COR-L47 (cell line): Measurements from ENCODE around the gene CDH11.

Experiments used
- DNase-seq: peaks from one replicate; lab custom pipeline; 2025; lab: John Stamatoyannopoulos, UW

The CDH11 gene, protein sequence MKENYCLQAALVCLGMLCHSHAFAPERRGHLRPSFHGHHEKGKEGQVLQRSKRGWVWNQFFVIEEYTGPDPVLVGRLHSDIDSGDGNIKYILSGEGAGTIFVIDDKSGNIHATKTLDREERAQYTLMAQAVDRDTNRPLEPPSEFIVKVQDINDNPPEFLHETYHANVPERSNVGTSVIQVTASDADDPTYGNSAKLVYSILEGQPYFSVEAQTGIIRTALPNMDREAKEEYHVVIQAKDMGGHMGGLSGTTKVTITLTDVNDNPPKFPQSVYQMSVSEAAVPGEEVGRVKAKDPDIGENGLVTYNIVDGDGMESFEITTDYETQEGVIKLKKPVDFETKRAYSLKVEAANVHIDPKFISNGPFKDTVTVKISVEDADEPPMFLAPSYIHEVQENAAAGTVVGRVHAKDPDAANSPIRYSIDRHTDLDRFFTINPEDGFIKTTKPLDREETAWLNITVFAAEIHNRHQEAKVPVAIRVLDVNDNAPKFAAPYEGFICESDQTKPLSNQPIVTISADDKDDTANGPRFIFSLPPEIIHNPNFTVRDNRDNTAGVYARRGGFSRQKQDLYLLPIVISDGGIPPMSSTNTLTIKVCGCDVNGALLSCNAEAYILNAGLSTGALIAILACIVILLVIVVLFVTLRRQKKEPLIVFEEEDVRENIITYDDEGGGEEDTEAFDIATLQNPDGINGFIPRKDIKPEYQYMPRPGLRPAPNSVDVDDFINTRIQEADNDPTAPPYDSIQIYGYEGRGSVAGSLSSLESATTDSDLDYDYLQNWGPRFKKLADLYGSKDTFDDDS

DNA sequence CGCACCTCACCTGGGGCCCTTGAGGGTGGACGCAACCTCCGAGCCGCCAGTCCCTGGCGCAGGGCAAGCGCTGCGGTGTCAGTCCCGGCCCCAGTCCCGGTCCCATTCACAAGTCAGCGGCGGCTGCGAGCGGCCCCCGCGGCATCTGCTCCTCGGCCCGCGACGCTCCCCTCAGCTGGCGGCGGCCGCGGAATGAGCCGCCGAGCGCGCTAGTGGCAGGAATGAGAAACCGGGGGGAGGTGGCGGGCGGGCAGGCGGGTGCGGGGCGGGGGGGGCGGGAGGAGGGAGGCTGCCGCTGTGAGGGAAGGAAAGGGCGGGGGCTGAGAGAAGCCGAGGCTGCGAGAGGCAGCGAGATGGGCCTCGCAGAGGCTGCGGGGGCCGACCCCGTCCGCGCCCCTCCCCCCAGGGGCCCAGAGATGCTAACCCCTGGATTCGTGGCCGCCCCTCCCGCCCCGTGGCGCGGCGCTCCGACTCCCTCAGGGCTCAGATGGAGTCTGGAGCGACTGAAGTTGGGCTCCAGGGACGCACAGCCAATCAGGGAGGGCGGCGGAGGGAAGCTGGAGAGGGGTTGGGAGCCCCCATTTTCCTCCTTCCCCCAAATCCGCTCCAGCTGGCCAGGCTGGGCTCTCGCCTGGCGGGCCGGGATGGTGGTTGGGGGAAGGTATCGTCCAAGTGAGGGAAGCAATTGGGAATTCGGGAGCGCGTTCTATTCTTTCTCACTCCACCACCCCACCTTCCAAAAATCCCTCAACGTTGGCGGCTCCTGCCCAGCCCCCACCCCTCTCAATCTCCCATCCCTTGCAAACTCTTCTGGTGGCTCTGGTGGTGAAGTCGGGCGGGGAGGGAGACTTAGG, at the start of gene CDH11:
Gene CDH11, minus strand, starts transcription at position 194 of the 854 bp plus-strand sequence. CDS start 117,194 bp downstream, outside the sequence.
- DNase-seq, result no peak

DNA sequence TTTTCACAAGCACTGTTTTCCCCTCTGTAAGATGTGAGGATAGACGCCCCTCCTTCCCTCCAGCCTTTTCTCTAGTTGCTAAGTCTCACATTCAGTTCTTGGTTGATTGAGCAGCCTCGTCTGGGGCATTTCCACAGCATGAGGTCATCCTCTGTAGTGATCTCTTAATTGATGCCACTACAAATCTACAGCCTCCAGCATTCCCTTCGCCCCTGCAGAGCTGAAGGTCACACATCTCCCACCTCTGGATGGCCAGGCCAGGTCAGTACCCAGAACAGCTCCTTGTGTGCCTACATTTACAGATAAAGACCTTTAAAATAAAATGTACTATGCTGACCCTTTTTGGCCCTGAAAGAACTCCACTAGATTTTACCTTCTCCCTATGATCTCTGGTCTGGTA, 32.5 kb upstream of the CDH11 start:
- DNase-seq, result no peak

DNA sequence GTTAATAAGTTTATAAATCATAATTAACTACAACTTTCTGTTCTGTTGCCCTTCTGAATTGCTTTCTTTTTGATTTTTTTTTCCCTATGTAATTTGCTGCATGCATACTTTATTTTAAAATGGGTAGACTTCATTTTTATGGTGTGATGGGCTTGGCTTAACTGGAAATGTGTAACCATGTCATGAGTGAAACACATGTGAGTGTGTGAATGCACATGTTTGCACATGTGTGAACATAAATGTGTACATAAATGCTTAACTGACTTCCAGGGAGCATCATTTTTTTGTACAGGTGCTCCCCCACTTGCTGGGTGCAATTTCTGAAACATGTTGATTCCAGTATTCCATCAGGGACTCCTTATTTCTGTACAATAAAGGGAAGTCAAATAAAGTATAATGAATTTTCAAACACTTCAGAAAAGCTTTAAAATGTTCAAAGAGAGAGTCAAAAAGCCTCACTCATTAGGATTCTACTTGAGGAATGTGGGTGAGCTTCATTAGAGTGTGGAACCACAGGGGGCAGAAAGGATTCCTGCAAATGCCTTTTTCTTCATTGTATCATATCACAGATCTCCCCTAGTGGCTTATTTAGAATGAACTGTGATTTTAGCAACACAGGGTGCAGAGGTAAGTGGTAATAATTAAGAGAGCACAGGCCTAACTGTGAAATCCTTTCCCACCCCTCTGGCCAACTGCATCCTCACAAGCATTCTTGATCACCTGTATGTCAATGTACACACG, 31.7 kb upstream of the CDH11 start:
- DNase-seq, result no peak

GRCh38 chr16:65148804-65149203, 26.9 kb upstream of the CDH11 start:
- no peak for DNase-seq

GRCh38 chr16:65142276-65142675, 20.4 kb upstream of the CDH11 start:
- no peak for DNase-seq

- no peak for DNase-seq
These were observed 14.8 kb upstream of the CDH11 start for GRCh38 chr16:65136681-65137080.

- no peak for DNase-seq
These were observed 5.2 kb upstream of the CDH11 start for GRCh38 chr16:65126845-65127624.

- DNase-seq, result no peak
These were observed 4.0 kb upstream of the CDH11 start for GRCh38 chr16:65125871-65126270.

DNA sequence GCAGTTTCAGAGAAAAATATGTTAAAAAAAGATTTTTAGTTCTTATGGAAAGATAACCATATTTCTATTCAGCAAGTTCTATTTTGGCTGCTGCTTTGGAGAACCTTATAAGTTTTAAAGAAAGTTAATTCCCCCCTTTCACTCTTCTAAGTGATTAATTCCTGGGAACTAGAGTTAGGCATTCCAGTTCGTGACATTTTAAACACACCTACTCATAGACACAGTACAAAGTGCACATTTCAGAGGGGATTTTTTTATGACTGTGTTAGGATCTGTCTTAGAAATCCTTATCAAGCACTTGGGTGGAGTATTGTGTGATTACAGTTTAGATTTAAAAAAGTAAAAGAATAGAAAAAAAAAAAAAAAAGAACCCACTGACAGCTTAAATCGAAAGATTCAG, 3.5 kb upstream of the CDH11 start:
- DNase-seq, result no peak

- no peak for DNase-seq
These were observed 2.7 kb upstream of the CDH11 start for GRCh38 chr16:65124596-65124995.

DNA sequence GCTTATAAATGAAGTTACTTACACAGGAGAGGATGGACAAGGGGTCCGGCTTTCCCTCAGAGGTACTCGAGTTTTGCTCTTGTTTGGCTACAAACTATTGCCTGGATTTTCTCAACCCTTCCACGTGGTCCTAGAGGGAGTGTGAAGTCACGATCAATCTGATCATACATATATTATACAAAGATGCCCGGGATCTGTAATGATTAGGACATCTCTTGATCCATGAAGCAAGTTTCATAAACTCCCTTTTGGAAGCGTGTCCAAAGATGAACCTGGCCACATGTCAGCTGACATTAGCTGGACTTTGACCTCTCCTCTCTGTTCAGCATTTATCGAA, 2.3 kb upstream of the CDH11 start:
- DNase-seq, result no peak

- no peak for DNase-seq
These were observed 1.7 kb upstream of the CDH11 start for GRCh38 chr16:65123396-65124211.

DNA sequence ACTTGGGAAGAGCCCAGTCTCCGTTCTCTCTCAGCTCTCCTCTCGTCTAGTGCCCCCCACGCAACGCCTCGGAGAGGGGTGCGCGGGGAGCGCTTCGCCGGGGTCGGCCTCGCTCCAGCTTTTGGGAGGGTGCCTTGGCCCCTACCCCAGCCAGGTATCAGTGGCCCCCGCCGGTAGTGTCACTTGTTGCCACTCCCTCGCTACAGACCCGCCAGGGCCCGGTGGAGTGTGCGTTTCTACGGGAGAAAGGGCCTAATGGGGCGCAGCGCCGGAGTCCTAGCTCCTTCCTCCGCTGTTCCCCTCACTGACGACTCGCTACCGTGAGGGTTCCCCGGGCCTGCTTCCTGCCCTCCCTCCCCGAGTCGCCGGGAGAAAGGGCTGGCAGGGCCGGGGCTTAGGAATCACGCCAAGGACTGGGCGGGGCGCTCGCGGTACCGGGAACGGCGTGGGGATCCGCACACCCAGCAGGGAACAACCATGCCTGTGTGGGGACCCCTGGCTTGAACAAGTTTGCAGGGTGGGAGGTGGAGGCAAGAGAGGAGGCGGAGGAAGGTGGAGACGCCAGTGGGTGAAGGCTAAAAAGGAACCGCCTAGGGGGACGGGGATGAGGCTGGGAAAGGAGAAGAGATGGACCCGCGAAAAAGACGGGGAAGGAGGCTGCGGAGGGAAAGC, 997 bp upstream of the CDH11 start:
- no peak for DNase-seq

DNA sequence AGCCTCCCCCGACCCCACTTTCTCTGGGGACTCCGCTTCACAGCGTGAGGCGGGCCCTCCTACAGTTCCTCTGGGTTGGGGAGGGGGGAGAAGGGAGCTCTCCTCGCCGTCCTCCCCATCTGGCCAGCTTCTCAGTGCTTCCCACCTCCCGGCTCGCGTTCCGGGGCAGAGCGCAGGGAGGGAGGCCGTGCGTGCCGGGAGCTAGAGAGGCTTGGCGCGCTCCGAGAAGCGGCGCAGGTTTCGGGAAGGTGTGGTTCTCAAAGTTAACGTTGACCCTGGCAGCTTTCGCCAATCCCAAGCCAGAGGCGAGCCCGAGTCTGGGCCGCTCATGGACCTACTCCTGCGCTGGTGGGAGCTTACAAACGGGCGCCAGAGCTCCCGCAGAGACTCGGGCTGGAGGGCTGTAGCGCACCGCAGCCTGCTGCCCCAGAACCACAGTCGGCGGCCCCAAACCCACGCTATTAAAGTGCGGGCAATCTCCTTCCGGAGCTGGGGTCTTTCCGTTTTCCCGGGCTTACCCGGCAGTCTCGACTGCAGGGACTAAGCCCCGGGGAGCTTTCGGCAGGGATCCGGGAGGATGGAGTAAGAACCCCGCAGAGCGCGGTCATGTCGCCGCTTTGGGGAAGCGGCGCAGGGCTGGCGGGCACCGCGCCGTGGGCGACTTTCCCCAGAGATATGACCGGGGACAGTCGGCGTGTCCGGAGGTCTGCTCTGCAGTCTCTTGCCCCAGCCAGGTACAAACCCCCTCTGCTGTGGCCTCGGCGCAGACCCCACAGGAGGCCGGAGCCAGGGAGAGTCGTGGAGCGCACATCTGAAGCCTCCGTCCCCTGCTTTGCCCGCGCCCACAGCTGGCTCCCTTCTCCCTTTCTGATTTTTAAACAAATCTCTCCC, 787 bp downstream of the CDH11 start:
- DNase-seq, result no peak

- no peak for DNase-seq
These were observed 1.4 kb downstream of the CDH11 start for GRCh38 chr16:65120461-65120830.

DNA sequence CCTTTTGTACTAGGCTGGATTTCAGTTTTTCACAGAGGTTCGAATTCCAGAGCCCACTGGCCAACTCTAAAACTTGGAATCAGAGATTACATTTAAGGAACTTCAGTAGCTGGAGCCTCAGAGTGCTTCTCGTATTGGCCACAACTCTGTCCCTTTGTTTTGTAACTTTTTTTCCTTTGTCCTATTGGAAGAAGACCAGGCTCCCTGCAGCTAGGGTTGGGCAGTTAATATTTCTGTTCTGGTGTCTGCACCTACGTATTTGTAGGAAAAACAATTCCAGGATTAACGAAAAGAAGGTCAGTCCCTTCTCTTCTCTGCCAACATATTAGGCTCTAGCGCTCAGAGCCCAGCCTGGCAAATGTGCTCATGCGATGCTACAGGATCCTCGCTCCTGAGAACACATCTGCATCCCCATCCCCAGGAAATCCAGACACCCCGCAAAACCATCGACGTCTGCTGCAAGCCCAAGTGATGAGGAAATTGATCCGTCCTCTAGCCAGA, 1.9 kb downstream of the CDH11 start:
- no peak for DNase-seq

DNA sequence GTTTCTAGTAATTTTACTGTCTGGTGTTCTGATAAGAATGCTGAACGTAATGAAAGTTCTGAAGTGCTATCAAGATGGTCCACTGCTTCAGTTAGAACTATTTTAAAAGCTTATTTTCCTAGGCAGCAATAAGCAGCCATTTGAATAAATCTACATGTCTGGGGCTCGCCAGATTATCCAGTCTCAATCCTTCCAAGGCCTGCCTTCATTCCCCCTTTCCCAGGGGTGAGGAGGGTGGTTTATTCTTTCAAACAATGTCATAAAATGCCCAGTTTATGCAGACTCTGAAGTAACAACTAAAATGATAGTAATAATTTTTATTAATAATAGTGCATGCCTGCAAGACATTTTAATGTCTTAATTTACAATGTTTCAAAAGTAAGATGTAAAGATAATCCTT, 2.4 kb downstream of the CDH11 start:
- no peak for DNase-seq

- no peak for DNase-seq
These were observed 3.0 kb downstream of the CDH11 start for GRCh38 chr16:65118871-65119270.
